Measurements from ENCODE around the gene TGFBR1.
A peak's percentile ranks its signal among the peaks of the same experiment; 100 is the strongest.

TGFBR1 gene

DNA sequence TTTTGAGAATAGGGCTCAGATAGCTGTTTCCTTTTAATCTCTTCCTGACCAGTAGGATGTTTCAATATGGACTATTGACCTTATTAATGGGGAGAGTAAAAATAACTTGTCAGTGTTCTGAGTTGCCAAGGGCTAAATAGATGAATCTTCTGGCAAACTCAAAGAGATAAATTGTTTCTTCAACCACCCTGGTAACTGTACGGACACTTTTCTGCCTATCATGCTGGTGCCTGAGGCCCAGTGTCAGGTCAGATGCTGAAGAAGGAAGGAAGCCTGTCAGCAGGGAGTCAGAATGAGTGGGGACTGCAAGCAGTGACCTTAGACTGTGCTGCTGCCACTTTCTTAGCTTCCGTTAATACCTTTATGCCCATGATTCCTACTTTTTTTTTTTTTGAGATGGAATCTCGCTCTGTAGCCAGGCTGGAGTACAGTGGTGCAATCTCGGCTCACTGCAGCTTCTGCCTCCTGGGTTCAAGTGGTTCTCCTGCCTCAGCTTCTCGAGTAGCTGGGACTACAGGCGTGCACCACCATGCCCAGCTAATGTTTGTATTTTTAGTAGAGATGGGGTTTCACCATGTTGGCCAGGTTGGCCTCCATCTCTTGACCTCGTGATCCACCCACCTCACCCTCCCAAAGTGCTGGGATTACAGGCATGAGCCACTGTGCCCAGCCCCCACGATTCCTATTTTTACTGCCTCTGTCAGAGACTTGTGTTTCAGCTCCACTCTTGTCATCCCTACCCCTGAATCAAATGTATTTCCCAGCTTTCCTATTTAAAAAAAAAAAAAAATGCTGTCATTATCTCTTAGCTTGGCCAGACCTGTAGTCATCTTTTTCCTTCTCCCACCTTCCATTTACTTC is 33.7 kb downstream of the TGFBR1 start:
- no peak for DNase-seq

DNA sequence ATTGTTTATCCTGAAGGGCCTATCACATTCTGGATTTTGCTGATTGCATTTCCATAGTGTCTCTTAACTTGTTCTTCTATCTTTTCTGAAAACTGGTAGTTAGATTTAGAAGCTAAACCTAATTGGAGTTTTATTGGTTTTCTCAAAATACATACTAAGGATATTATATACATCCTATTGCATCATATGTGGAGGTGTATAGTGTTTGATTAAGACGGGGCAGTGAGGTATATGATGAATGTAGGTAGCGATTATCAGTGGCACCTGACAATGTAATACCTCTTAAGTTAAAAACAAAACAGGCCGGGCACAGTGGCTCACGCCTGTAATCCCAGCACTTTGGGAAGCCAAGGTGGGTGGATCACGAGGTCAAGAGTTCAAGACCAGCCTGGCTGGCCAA is 35.0 kb downstream of the TGFBR1 start:
- no peak for DNase-seq

DNA sequence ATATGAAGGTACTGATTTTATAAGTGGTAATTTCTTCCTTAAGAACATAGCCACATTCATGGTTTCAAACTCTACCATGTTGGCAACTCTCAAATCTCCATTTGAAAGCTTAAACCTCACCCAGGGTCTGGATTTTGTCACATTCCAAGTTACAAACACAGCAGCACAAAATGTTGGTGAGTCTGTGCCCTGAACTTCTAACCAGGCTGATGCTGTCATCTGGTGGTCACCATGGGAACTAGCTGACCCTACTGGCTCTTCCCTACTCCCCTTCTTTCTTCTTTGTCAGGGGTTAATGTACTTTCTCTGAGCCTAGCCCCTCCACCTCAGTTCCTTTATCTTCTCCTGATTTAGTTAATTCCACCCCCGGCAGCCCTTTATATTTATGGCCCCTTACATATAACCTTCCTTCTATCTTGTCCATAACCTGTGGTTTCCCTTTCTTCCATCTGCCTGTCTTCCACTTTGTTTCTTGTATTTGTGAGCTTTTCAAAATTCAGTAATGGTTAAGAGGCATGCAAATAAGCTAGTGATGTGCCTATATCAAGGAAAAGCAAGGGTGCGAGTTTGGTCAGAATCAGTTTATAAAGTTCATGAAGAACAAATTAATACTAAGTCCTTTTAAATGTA is 35.9 kb downstream of the TGFBR1 start:
- peak; percentile 31 for DNase-seq

DNA sequence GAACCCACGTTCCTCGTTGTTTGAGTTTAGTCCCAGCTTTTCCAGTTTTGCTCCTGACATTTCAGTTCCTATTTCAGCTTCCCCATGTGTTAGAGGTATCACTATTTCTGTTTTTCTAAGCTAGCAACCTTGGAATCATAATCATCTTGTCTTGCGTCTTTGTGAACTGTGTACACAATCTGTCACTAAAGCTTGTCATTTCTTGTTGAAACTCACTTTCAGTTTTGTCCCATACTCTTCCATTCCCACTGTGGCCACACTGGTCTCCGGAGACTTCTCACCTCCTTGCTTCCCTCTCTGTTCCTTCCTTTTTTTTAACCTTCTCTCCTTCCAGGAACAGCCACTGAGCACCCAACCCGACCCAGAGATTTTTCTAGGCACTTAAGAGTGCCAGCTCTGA is 36.9 kb downstream of the TGFBR1 start:
- DNase-seq = no peak

DNA sequence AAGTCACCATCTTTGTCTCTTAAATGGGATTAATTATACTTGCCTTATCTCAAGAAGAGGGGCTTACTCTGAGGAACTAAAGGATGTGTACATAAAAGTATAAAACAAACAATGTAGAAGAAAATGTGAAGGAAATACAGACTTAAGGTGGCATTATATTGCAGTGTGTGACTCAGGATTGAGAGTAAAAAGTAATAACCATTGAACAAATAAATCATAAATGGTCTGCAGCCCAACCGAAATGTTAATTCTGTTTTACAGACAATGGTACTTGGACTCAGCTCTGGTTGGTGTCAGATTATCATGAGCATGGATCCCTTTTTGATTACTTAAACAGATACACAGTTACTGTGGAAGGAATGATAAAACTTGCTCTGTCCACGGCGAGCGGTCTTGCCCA is 37.4 kb downstream of the TGFBR1 start:
- no peak for DNase-seq

DNA sequence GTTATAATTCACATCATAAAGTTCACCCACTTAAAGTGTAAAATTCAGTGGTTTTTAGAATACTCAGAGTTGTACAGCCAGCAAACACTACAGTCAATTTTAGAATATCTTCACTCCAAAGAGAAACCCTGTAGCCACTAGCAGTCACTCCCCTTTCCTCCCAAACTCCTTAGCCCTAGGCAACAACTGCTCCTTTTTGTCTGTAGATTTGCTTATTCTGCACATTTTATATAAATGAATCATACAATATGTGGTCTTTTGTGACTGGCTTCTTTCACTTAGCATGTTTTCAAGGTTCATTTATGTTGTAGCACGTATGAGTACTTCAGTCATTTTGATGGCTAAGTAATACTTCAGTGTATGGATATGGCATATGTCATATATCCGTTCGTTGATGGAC is 38.7 kb downstream of the TGFBR1 start:
- no peak for DNase-seq

DNA sequence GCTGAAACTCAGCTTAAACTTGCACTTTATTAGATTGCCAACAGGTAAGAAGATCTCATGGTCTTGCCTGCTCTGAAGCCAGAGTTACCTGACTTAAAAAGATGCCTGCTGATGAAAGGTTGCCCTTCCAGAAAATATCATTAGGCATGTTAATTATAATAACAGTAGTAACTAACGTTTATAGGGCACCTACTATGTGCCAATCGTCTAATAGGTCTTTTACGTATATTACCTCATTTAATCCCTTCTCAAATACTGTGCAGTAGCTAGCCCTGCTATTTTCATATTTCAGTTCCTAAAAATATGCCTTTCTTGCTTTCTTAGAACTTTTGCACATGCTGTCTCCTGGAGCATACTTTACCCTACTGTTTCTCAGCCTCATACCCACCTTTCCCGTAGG is 40.1 kb downstream of the TGFBR1 start:
- no peak for DNase-seq

DNA sequence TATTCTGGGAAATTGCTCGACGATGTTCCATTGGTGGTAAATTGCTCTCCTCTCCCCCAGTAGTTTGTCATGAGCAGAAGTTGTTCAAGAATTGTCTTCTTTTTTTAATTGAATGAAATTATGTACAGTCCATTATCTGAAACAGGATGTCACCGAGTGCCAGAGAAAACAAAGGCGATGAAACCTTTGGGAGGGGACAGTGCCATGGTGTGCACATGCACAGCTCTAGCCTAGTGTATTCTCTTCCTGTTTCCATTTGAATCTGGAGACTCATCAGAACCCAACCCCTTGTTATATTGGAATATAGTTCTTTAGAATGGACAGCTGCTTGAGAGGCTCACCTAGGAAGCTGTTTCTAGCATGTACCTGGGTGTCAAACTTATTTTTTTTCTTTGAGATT is 41.7 kb downstream of the TGFBR1 start:
- no peak for DNase-seq

DNA sequence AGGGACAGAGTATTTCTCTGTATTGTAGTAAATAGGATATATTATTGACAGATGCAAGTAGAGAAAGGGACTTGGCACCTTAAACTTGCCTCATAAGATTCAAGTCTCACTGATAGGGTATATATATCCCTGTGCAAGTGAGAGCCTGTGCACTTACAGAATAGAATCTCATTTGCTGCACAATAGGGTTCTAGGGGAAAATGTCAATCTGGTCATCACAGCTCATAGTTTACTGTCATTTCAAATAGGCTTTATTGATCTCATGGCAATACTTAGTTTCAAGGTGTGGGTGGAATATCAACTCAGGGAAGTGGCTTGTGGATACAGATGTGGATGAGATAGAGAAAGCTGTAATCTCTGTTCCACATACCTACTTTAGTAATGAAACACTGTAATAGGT is 42.3 kb downstream of the TGFBR1 start:
- no peak for DNase-seq

DNA sequence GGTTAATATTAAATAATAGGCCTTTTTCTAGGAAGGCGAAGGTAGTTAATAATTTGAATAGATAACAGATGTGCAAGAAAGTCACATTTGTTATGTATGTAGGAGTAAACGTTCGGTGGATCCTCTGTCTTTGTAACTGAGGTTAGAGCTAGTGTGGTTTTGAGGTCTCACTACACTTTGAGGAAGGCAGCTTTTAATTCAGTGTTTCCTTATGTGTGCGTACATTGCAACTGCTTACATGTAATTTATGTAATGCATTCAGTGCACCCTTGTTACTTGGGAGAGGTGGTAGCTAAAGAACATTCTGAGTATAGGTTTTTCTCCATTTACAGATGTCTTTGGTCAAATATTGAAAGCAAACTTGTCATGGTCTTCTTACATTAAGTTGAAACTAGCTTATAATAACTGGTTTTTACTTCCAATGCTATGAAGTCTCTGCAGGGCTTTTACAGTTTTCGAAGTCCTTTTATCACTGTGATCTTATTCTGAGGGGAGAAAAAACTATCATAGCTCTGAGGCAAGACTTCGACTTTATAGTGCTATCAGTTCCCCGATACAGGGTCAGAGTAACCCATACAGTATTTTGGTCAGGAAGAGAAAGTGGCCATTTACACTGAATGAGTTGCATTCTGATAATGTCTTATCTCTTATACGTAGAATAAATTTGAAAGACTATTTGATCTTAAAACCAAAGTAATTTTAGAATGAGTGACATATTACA is 45.7 kb downstream of the TGFBR1 start:
- DNase-seq = no peak

DNA sequence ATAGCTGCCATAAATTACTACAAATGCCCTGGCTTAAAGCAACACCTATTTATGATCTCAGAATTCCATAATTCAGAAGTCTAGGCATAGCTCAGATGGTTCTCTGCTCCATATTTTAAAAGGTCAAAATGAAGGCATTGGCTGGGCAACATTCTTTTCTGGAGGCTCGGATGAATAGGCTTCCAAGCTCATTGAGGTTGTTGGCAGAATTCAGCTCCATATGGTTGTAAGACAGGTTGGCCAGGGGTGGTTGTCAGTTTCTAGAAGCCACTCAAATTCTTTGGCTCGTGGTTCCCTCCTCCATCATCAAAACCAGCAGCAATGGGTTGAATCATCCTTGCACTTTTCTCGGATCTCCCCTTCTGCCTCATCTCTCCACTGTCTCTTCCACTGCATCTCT is 49.4 kb downstream of the TGFBR1 start:
- peak; percentile 26 for DNase-seq

DNA sequence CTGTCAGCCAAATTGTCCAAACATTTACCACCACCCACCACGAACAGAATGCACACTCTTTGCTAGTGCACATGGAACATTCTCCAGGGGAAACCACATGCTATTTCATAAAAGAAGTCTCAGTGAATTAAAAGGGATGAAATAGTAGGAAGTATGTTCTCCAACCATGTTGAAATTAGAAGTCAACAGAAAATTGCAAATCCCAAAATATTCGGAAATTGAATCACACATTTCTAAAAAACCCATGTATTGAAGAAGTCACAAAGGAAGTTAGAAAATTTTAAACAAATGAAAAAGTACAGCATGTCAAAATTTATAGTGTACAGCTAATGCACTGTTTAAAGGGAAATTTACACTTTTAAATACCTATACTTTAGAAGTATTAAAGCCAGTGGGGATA is 50.8 kb downstream of the TGFBR1 start:
- no peak for DNase-seq

DNA sequence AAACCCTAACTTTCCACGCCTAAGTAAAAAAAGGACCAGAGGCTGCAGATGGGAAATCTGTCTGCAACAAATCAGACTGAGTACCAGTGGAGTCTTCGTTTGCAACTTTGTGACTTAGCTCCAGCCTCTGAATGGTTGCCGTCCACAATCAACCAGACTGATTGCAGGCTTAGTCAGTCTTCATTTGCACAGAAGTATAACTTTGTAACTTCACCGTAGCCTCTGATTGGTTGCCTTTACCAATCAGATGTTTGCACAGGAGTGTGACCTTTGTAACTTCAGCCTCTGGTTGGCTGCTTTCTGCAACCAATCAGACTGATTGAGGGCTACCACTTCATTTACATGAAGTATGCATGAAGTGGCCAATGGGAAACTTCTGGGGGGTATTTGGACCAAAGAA is 53.7 kb downstream of the TGFBR1 start:
- DNase-seq = no peak

DNA sequence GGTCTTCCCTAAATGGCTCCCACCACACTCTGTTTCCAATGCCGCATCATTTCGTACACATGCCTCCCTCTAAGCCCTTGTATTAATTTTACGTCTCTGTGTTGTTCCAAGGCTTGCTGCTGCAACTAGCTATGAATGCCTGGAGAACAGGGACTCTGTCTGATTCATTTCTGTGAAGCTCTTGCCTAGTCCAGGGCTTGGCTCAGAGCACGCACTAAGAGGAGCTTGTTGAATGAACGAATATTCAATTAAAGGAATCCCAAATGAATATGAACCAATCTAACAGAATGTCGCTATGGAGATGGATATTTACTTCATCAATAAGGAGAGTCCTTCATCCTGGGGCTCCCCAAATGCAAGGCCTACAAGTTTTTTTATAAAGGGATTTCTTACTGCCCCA is 55.3 kb downstream of the TGFBR1 start:
- DNase-seq = no peak

DNA sequence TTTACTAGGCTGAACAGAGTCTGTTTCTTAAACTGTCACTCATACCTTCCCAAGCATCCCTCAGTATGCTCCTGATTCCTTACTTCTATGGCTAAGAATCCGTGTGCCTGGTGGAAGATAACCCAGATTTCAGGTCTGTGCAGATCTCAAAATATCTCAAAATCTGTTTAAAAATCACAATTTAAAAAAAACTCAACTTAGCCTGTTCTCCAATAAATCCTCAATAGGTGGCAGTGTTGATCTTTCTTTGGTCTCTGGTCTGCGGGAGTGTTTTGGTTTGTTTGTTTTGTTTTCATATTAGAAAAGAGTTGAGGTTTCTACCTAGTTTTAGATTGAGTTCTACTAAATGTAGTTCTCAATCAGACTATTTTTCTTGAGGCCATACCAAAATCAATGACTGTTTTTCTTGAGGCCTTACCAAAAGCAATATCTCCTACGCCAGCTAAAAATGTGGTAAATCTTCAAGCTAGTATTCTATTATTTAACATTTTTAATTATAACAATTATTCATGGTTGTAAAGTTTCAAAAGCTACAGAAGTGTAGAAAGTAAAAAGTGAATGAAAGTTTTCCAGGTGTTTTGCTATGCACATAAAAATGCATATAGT is 57.9 kb downstream of the TGFBR1 start:
- peak; percentile 70 for DNase-seq

DNA sequence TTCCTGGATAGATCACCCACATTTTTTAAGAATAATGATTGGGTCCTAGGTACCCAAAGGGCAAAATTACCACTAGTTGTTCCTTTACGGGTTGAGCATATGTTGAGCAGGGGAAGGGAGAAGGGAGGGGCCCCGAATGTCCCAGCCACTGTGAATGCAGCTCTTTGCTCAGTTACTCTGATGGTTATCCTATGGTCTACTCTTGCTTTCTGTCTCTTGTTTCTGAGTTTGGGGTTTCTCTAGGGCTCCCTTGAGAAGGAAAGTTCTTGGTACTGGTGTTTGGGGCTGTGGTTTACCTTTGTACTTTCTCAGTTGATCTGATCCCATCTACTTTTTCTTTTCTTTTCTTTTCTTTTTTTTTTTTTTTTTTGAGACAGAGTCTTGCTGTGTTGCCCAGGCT is 61.2 kb downstream of the TGFBR1 start:
- DNase-seq = no peak

DNA sequence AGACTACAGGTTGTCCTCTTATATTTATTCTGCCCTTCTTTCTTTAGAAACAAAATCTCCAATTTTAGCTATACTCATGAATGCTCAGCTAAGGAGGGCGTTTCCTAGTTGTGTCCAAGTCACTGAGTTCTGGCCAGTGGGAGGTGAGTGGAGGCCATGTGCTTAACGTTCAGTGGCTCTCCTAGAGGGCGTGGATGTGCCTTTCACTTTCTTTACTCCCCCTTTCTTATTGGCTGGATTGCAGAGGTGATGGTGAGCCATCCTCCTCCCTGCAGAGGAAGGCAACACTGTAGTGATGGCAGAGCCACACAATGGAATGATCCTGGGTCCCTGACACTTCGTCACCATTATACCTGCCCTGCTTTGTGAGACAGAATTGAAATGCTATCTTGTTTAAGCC is 62.2 kb downstream of the TGFBR1 start:
- no peak for DNase-seq

DNA sequence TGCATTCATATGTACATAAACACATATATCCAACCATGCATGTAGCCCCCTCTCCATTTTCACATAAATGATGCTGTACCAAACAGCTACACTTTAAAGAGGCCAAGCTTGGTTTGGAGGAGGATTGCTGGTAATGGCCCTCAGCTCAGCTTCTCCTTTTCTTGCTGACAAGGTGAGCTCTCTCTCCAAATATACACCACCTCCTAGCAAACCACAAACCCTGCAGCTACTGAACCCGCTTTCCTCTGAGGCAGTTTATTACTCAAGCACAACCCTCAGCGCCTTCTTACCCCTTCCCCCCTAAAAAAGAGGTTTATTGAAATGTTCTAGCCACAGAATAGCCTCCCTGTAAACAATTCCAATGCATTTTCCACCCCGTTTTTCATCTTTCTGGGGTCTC is 62.8 kb downstream of the TGFBR1 start:
- no peak for DNase-seq

DNA sequence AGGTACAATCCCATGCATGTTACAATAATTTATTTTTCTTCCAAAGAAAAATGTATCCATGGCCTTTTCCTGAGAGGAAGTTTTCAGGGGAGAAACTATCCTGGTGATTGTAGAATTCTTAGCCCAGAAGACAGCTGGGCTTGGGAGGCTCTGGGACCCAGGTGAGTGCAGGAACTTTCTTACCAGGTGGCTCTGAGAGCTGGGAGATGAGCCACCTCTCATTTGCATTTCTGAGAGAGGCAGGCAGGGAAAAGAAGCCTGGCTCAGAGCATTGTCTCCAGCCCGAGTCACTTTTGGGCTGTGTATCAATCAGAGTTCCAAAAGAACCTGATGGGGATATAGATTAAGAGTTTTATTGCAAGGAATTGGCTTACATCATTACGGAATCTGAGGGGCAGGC is 64.2 kb downstream of the TGFBR1 start:
- peak; percentile 20 for DNase-seq

DNA sequence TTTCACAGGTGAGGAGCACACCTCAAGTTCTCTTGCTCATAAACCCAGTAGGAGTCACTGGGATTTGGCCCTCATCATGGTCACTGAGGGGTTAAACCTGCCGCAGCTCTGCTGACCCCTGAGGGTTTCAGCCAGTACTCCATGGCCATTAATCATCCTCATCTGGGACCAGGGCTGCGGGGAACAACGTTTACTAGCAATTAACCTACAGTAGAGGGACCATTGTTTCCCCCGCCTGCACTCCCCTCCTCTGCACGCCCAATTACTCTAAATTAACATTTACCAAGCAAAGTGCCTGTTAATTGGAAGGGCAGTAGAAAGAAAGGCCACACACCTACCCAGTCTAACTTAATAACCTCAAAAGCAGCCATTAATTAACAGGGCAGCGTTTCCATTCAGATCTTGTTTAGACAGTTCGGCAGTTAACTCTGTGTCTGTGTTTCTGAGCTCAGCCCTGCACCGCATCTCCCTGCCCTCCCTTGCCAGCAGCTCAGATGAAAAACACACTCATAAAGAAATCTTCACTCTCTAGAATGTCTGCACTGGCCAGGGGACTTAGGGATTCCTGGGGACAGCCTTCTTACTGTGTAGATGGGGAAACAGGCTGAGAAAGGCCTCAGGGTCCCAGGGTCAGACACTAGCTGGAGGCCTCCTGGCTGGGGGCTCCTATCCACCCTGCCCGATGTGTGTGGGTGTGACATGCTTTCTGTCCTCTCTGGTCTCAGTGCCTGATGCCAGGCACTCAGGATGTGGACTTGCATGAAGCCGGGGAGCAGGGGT is 65.3 kb downstream of the TGFBR1 start:
- DNase-seq = peak; percentile 35

DNA sequence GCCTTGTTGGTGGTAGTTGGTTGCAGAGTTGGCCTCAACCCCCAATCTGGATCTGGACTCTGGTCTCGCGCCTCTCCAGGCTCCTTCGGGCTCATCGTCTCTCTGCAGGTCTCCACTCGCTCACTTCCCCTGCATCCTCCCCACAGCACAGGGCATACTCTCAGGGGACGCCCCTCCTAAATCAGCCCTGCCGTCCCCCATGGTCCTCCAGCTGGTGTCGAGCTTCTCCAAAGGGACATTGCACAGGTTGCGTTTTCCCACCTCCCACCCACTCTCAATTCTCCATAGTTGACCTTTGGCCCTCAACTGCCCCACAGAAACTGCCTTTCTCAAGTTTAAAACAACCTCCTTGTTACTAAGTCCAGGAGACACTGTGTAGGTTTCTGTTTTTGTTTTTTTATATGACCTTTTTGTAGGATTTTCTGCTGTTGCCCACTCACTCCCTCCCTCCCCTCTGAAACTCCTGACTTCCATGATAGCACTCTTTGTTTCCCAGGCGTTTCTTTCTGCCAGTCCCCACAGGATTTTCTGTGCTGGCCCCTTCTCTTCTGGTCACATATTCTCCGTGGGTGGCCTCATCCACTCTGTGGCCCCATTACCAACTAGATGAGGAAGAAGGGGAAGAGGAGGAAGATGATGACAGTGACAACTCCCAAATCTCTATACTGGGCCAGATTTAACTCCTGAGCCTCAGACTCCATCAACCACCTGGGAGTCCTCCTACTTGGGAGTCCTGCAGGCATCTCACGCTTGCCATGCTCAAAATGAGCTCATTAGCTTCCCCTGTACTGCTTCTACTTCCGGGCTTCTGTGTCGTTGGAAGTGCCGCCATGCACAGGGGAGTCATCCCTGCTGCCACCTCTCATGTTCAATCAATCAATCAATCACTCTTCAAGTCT is 66.6 kb downstream of the TGFBR1 start:
- DNase-seq = no peak
